Mammary epithelial cell (primary cell): Measurements from ENCODE around the gene ARHGEF18.

Experiments used
- CTCF ChIP-seq, 2 donors: IDR thresholded peaks in 1 of 2; conservative IDR thresholded peaks in 1 of 2; 2 replicates each; pipeline ENCODE4 v1.5.1; 2011 to 2012; ENCODE audit warnings: inconsistent platforms in 2 of 2, low read length in 2 of 2, mild to moderate bottlenecking in 2 of 2, control low read depth in 1 of 2, low read depth in 1 of 2; ENCODE audit not compliant: insufficient read depth in 1 of 2; ENCODE audit errors: extremely low read depth in 1 of 2
- EZH2 ChIP-seq: IDR thresholded peaks from 2 replicates; pipeline ENCODE4 v1.6.1; 2012; ENCODE audit warnings: low read length, inconsistent platforms, borderline replicate concordance

GRCh38 chr19:7376151-7376852, 27.6 kb downstream of the ARHGEF18 start:
- TF ChIP-seq CTCF (conservative IDR thresholded peaks at IDR 0.05 in 1 of 2, IDR thresholded peaks at IDR 0.05 in 1 of 2; ENCODE audit: extremely low read depth in 1 of 2, insufficient read depth in 1 of 2, low read depth in 1 of 2, low read length in 2 of 2), result no peak
- TF ChIP-seq EZH2, result no peak
